RWPE2 (cell line): Measurements from ENCODE around the gene DIP2C.

Experiments
- ATAC-seq: fragments of 200-7000 bp; cut with Tn5 transposase; 3 replicates; pipeline ENCODE4 v1.9.1; 2021; ENCODE audit warnings: low read depth
- DNase-seq: peaks from one replicate; pipeline ENCODE4 v3.0.0-alpha.2; 2020; ENCODE audit warnings: low spot score
- H3K27ac ChIP-seq: fragments of 450-650 bp; 2 replicates; pipeline ENCODE4 v1.5.1; 2017; ENCODE audit warnings: mild to moderate bottlenecking; ENCODE audit not compliant: poor library complexity, severe bottlenecking
- H3K27me3 ChIP-seq: fragments of 250-450 bp; sonication (Bioruptor Pico); 2 replicates; pipeline ENCODE4 v1.5.1; 2021; ENCODE audit warnings: mild to moderate bottlenecking, moderate library complexity; ENCODE audit not compliant: insufficient read depth, poor library complexity, severe bottlenecking
- H3K36me3 ChIP-seq: fragments of 250-450 bp; sonication (Bioruptor Pico); 2 replicates; pipeline ENCODE4 v1.5.1; 2020; ENCODE audit warnings: low read depth, mild to moderate bottlenecking, moderate library complexity
- H3K4me1 ChIP-seq: fragments of 250-450 bp; sonication (Bioruptor Pico); 2 replicates; pipeline ENCODE4 v1.5.1; 2021; ENCODE audit warnings: mild to moderate bottlenecking, moderate library complexity; ENCODE audit not compliant: insufficient read depth, poor library complexity, severe bottlenecking
- H3K4me3 ChIP-seq: fragments of 250-450 bp; sonication (Bioruptor Pico); 2 replicates; pipeline ENCODE4 v1.5.1; 2021; ENCODE audit warnings: mild to moderate bottlenecking, moderate library complexity; ENCODE audit not compliant: severe bottlenecking
- H3K9me3 ChIP-seq: fragments of 250-450 bp; sonication (Bioruptor Pico); 2 replicates; pipeline ENCODE4 v1.5.1; 2021; ENCODE audit warnings: mild to moderate bottlenecking, moderate library complexity; ENCODE audit not compliant: severe bottlenecking
- CTCF ChIP-seq: fragments of 450-650 bp; IDR thresholded peaks from one replicate; pipeline ENCODE4 v1.5.1; 2017; ENCODE audit warnings: mild to moderate bottlenecking, moderate library complexity; ENCODE audit not compliant: poor library complexity, severe bottlenecking

DIP2C gene

DNA sequence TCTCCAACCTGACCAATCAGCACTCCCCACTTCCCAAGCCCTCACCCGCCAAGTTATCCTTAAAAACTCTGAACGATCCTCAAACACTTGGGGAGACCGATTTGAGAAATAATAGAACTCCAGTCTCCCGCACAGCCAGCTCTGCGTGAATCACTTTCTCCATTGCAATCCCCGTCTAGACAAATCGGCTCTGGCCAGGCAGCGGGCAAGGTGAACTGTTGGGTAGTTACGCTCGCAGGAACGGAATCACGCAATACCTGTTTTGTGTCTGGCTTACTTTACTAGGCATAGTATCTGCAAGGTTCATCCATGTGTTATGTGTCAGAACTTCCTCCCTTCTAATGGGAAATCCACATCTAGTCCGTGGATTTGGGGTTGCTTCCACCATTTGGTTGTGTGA lies 282.5 kb downstream of the DIP2C start:
- TF ChIP-seq CTCF = no peak
- Histone ChIP-seq H3K9me3 (no peaks in the 10 kb centered on the region), H3K27me3 (no peaks in the 10 kb centered on the region), H3K36me3 (no peaks in the 10 kb centered on the region), H3K4me3 (no peak overlapping the region), H3K27ac (no peak overlapping the region), H3K4me1 (no peaks in the 10 kb centered on the region)
- ATAC-seq (no peak), DNase-seq (no peak)

- Histone ChIP-seq H3K36me3 (no peaks in the 10 kb centered on the region), H3K4me3 (no peak overlapping the region), H3K9me3 (no peaks in the 10 kb centered on the region), H3K27ac (no peak overlapping the region), H3K27me3 (no peaks in the 10 kb centered on the region), H3K4me1 (no peaks in the 10 kb centered on the region)
- TF ChIP-seq CTCF = no peak
- ATAC-seq = no peak
- no peak for DNase-seq
Measured at GRCh38 chr10:405648-406047, 283.8 kb downstream of the DIP2C start.

- Histone ChIP-seq H3K27ac (no peak overlapping the region), H3K9me3 (no peaks in the 10 kb centered on the region)
- TF ChIP-seq CTCF = no peak
Measured at GRCh38 chr10:404991-405390, 284.5 kb downstream of the DIP2C start.

DNA sequence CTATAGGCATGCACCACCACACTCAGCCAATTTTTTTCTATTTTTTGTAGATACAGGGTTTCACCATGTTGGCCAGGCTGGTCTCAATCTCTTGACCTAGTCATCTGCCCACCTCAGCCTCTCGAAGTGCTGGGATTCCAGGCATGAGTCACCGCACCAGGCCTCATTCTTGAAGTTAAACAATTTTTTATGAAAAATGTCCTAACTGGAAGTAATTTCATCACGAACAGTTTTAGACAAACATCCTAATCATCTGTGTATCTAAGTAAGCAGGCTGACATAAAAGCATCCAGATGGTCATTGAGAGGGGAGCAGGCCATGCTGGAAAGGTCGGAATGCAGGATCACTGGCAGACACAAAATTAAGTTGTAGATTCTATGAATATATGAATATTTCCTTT lies 285.1 kb downstream of the DIP2C start:
- H3K4me1 ChIP-seq = no peaks in the 10 kb centered on the region
- no peak overlapping the region for H3K4me3 ChIP-seq
- no peak overlapping the region for H3K27ac ChIP-seq
- H3K9me3 ChIP-seq = no peaks in the 10 kb centered on the region
- no peak for TF ChIP-seq CTCF
- no peaks in the 10 kb centered on the region for H3K27me3 ChIP-seq
- ATAC-seq (no peak), DNase-seq (no peak)
- no peaks in the 10 kb centered on the region for H3K36me3 ChIP-seq

More at GRCh38 chr10:404991-405390, 284.5 kb downstream of the DIP2C start:
- Histone ChIP-seq H3K36me3 (no peaks in the 10 kb centered on the region), H3K4me3 (no peak overlapping the region), H3K4me1 (no peaks in the 10 kb centered on the region), H3K27me3 (no peaks in the 10 kb centered on the region)
- DNase-seq (no peak), ATAC-seq (no peak)

- no peaks in the 10 kb centered on the region for H3K4me1 ChIP-seq
- TF ChIP-seq CTCF = no peak
- H3K27ac ChIP-seq = no peak overlapping the region
- H3K4me3 ChIP-seq = no peak overlapping the region
- no peaks in the 10 kb centered on the region for H3K27me3 ChIP-seq
- H3K9me3 ChIP-seq = no peaks in the 10 kb centered on the region
- H3K36me3 ChIP-seq = no peaks in the 10 kb centered on the region
- DNase-seq (no peak), ATAC-seq (no peak)
Measured at GRCh38 chr10:398954-399353, 290.5 kb downstream of the DIP2C start.
